ENCODE results near the gene TTLL9.

The TTLL9 gene

DNA sequence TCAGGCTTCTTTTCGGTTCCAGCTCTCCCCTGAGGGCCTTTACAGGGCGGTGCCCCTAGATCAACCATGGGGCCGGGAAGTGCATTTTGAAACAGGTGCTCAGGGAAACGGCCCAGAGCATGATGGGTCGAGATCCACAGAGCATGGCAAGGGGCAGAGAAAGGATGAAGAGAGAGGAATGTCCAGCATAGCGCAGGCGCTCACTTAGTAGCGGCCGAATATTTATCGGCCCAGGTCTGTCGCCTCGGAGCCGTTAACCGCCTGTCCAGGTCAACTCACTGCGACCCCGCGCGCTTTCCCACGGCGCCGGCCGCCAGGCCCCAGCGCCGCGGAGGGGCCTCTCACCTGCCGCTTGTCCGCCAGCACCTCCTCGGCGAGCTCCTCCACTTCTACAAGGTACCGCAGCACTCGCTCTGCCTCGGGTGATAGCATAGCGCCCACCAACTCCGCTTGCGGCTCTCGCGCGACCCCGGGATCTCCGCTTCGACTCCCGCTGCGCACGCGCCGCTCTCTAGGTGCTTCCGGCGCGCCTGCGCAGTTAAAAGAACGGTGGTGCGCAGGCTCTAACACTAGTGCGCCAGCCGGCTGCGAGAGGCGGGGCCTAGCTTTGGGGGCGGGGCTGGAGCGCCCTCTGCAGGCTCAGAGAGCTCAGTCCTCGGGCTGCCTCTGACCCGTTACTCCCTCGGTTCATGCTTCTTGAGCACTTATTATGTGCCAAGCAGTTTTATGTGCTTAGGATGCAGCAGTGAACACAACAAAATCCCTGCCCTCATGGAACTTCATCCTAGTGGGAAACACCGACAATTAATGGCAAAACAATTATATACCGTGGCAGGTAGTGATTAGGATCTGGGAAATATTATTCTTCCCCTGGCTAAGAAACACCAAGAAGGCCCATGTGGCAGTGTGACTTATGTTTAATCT, 81.4 kb downstream of the TTLL9 start, which contains the start of gene PDRG1:
Gene PDRG1, minus strand, starts transcription at position 517 of the 924 bp plus-strand sequence. Its CDS starts 85 bp downstream, at position 432.
- DNase-seq = peak; percentile 96

DNA sequence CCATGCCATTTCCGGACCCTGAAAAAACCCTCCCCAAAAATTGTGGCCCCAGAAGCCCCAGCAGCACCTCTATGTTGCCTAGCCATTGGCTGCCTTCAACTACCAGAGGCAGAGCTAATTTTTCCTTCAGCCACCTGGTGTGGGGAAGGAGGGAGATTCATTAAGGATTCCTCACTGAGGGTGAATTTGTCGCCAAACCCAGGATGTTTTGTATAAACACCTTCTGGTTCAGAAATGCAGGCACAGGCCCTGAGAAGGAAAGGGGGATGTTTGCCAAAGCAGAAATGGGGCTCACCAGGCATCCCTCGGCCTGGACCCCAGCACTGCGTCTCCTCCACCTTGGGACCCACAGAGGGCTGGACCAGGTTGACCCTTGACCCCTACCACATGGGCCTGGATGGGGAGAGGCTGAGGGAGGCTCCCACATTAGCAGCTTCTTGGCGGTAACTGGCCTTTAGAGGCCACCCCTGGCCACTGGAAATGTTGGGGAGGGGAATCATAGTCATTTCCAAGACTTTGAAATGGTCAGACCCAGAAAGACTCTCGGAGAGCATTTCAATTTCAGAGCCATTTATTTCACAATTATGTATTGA, 83.2 kb downstream of the TTLL9 start:
- no peak for DNase-seq

DNA sequence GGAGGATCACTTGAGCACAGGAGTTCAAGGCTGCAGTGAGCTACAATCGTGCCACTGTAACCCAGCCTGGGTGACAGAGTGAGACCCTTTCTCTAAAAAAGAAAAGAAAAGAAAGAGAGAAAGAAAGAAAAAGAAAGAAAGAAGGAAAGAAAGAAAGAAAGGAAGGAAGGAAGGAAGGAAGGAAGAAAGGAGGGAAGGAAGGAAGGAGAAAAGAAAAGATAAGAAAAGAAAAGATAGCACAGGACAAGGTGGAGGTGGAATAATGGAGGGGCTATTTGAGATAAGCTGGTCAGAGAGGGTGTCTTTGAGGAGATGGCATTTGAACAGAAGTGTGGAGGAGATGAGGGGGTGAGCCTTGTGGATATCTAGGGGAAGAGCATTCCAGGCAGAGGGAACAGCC, 84.1 kb downstream of the TTLL9 start:
- DNase-seq = no peak

DNA sequence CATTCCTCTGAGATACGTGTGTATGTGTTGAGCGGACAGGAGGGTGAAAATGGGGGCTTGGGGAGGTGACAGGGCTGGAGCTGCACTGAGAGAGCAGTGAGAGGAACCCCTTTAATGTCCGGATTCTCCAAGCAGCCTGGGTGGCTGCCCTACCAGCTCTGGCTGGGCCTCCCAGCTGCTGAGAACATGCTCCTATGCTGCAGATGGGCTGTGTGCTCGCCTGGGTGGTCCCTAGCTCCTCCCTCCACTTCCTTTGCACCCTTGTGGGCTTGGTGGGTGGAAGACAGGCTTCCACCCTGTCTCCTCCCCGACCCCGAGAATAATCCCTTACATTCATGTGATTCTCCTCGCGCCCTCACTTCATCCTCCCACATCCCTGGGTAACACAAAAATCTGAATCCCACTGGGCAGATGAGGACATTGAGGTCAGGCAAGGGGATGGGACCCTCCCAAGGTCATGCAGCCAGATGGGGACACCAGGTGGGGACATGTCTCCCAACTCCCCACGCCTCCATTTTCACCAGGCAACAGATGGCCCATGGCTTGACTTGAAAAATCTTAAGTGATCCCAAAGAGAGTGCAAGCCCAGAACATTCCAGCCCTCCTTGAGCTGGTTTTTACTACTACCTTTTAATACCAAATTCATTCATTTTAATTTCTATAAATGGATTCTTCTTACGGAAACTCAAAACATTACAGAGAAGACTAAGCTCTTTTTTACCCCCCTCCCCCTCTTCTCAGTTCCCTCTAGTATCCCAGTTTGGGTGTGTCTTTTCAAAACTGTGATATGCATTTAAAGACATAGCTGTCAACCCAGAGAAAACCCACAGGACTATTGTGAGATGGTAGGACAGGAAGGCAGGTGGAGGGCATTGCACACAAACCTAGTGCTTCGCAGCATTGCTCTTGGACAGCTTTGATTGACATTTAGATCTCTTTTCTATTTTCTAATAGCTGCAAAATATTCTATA, 86.4 kb downstream of the TTLL9 start:
- no peak for DNase-seq

DNA sequence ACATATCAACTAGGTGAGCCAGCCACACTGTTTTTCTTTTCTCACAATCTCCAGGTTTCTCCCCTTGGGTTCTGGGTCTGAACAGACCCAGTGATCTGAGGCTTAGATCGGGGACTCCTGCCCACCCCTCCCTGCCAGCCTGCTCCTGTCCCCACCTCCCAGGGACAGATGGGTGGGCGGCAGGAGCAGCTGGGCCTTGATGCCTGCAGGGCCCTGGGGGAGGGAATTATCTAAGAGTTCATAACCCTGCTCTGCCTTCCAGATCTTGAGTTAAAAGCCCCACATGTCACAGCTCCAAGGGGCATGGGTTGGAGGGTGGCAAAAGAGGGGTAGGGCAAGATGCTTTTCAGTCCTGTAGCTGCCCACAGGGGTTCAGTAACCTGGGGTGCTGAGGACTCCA, 92.3 kb downstream of the TTLL9 start:
- no peak for DNase-seq

DNA sequence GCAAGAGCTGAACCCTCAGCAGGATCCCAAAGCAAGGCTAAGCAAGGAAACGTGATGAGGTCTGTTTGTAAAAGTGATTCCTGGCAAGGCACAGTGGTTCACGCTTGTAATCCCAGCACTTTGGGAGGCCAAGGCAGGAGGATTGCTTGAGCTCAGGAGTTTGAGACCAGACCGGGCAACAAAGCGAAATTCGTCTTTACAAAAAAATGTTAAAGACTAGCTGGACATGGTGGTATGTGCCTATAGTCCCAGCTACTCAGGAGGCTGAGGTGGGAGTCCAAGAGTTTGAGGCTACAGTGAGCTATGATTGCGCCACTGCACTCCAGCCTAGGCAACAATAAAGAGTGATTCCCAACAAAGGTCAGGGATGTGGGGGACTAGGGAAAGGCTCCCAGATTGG, 93.5 kb downstream of the TTLL9 start:
- no peak for DNase-seq

DNA sequence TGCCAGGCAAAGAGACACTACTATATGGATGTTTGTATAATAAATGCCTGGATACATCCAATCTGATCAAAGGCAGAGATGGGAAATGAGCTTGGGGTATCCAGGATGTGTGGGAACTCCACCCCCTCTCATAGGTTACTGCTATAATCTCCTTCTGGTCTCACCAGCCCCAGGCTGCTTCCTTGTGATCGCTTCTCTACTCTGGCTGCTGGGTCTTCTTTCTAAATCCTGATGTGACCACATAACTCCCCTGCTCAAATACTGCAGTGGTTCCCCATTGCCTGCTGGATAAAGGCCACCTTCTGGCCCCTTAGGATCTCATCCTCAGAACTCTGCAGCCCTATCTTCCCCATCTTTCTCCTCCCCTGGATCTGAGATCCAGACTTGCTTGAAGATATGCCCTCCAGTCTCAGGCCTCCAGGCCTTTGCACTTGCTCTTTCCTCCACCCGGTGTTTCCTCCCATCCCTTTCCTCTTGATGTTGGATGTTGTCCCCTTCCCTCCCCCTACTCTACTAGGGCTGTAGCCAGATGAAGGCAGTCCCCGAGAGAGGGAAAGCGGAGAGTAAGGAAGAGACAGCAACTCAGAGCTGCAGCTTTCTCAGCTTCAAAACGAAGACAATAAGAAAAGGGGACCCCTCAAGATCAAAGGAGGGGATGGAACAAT, 96.7 kb downstream of the TTLL9 start:
- no peak for DNase-seq

DNA sequence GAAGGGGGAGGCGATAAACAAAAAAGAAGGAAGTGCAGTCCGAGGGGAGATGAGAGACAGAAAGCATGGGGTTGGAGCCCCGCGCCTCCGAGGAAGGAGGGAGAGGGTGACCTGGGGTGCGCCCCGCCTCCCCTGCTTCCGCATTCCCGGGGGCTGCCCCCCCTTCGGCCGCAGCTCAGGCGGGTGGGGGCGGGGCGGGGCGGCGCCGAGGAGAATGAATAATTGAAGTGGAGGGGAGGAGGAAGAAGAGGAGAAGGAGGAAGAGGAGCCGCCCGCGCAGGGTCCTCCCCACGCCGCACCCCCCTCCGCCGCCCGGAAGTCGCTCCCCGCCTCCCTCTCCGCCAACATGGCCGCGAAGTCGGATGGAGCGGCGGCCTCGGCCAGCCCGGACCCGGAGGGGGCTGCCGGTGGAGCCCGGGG, 97.4 kb downstream of the TTLL9 start, which contains the start of gene XKR7:
Gene XKR7, plus strand, starts transcription at position 322 of the 420 bp plus-strand sequence. Its CDS starts 25 bp downstream, at position 347.
- DNase-seq = peak in 1 of 2 donors; percentile 28

DNA sequence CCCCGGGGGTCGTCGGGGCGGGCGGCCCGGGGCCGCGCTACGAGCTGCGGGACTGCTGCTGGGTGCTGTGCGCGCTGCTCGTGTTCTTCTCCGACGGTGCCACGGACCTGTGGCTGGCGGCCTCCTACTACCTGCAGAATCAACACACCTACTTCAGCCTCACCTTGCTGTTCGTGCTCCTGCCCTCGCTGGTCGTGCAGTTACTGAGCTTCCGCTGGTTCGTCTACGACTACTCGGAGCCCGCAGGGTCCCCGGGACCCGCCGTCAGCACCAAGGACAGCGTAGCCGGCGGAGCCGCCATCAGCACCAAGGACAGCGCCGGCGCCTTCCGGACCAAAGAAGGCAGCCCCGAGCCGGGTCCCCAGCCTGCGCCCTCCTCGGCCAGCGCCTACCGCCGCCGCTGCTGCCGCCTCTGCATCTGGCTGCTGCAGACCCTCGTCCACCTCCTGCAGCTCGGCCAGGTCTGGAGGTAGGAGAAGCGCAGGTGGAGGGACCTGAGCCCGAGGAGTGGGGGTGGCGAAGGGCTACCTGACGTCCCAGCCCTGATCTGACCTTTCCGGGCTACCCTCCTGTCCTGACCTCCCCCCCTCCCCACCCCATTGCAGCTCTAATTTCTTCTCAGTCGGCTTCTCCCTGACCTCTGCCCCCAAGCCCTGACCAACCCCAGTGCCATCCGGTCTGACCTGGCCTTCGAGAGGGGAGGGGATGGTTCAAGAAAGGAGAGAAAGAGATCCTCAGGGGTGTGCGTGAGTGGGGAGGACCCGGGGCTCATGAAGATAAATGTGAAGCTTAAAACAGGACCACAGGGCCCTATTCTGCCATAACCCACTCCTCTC, 98.1 kb downstream of the TTLL9 start:
- peak; percentile 76 to 78 for DNase-seq

DNA sequence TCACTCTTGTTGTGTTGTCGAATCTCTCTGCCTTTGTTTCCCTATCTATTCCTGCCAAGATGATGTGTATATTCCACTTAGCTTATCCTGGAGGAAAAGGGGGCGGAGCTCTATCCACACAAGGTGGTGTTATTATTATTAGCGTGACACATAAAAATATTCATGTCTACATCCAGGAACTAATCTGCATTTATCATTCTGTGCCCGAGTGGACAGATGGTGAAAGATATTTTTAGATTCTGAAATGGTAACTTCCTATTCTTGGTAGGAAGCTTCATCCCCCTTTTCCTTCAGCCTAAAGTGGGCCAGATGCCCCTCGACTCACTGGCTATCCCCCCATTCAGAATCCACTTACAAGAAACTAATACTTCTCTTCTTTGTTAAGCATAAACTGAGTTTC, 99.6 kb downstream of the TTLL9 start:
- no peak for DNase-seq

DNA sequence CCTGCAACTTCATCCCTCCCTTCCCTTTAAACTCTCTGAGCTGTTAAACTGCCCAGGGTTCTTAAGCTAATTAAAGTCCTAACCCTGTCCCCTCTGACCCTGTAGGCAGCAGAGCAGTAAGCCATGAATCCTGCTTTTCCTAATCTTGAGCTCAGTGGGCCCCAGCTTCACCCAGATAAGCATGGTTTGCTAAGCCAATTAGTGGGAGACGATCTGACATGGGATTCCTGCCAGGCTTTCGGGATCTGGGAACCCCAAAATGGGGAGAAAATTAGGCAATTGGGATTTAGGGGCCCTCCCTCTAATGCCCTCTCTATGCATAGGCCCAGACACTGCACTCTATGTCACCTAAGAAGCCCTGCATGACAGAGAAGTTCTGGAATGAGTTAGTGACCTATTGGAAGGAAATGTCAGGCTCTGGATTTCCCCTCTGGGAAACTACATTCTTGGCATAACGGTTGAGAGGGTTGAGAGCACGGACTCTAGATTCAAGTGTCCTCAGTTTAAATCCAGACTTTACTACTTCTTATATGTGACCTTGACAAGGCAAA, 102.1 kb downstream of the TTLL9 start:
- no peak for DNase-seq

DNA sequence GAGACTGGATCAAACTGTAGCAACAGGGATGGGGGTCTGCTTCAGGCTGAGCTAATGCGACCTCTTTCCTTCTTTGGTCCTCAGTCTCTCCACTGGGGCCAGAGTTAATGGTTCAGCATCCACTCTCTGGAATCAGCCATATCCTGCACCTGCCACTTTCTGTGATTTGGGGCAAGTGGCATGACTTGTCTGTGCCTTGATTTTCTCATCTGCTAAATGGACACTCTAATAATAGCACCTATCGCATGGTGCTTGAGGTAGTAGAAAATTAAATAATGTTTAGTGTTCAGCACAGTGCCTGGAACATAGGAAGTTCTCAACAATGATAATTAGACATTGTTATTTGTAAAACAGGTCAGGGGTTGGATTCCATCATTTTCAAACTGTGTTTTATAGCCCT, 103.9 kb downstream of the TTLL9 start:
- DNase-seq = no peak

DNA sequence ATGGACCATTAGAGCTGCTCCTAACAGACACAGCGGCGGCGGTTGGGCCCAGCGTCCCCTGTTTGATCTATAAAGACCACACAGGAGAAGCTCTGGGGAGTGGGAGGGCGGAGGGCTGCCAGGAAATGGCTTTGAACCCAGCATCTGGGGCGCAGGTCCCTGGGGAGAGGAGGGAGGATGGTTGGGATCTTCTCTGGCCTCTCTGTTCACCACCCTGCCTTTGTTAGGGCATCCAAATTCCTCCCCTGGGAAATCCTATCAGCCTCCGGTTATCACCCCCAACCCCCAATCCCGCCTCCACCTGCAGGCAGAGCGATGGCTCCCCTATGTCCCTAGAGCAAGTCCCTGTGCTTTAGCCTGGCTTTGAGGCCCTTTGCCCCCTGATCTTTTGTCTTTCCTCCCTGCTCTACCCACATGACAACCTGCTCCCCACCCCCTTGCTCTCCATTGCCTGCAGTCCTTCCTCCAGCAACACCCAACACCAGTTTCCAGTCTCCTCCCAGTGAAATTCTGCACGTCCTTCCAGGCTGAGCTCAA, 104.6 kb downstream of the TTLL9 start:
- no peak for DNase-seq

DNA sequence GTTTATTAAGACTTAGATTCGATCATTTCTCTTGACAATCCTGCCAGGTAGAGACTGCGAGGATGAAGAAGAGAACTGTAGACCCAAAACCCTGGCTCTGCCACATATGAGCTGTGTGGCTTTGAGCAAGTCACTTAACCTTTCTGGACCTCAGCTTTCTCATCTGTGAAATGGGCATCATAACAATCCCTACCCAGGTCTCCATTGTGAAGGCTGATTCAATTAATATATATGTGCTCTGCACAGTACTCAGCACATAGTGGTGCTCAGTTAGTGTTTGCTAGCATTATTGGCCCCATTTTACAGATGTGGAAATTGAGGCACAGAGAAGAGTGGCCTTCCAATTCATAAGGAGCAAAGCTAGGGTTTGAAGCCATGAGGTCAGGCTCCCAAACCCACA, 105.4 kb downstream of the TTLL9 start:
- DNase-seq = no peak

DNA sequence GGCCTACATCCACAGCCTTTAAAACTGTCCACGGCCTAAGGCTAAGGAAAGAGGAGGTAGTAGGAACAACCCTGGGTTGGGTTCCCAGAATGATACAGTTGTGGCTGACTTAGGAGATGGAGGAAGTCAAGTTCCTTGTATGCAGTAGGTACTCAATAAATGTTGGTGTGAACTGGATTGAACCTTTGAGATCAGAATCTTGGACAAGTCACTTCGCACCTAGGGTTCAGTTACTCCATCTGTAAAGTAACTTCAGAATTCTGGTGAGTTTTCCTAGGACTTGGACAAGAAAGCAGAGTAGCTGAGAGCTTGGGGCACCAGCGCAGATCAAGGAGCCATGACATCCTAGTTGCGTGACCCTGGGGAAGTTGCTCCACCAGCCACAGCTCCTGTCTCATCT, 106.6 kb downstream of the TTLL9 start:
- DNase-seq = no peak

DNA sequence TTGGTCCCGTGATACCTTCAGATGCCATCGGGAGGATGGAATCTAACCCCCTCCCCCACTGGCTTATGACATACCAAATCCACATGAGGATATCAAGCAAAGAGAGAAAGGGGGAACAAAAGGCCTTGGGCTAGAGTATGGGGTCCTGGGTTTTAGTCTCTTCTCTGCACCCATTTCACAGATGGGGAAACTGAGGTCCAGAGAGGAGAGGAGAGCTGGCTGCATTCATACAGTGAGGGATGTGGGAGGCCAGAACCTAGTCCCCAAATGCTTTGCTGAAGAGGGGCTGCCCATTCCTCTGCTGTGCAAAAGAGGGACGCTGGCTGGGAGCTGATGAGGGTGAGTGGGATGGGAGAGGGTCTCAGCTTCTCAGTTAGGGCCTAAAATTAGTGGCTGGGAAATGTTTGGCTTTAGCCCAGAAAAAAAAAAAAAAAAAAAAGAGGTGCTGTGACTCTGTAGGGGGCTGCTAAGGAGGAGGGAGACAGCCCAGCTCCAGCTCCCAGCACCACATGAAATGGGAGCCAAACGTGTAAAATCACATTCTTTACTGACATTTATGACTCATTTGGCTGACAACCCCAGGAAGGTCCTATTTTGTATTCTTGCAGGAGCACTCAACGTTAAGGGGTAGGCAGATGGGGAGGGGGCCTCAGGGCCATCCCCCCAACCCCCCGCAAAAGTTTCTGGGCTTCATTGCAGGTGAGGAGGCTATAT, 109.4 kb downstream of the TTLL9 start:
- no peak for DNase-seq

DNA sequence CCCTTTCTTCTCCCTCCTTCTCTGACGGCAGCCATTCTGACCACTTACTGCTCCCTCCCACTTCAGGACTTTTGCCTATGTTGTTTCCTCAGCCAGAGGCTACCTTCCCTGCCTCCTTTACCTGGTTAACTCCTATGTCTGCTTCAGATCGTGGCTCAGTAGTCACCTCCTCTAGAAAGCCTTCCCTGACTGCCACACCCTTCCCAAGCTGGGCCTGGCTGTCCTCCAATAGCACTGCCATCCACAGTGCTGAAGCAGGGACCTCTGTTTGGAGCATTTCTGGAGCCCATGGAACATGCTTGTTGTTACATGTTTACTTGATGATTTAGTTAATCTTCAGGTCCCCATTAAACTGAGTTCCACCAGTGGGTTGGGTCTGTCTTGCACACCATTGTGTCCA, 111.3 kb downstream of the TTLL9 start:
- no peak for DNase-seq

DNA sequence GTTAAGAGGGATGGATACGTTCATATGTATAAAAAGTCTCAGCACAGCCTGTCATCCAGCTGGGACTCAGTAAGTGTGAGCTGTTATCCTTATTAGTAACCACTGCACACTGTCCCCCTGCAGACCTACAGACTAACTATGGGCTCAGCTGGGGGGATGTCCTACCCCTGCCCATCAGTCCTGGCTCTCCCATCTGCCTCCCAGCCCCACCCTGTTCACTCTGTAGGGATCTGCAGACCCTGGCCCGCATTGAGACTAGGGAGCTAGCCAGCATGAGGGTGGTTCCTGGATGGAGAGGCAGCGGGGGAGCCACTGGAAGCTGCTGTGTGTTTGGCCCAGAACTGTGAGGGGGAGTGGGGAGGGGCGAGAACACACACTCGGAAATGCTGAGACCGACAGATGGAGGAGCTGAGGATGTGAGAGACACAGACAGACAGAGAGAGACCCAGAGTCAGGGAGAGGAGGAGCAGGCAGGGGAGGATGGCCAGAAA, 114.6 kb downstream of the TTLL9 start:
- no peak for DNase-seq

DNA sequence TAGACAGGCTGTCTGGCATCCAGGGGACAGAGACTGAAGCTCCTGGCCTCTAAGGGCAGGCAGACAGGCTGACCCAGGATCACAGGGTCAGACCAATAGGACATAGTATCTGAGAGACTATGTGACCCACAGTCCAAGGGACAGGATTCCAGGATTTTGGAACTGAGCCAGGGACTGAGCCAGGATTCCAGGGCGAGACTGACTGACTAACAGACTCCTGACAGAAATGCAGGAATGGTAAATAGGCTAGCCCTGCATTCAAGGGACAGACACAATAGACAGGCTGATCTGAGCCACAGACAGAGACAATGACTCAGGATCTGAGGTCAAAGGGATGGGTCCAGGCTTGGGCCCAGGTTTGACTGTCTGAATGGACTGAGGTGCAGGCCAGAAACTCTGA, 117.3 kb downstream of the TTLL9 start:
- no peak for DNase-seq

DNA sequence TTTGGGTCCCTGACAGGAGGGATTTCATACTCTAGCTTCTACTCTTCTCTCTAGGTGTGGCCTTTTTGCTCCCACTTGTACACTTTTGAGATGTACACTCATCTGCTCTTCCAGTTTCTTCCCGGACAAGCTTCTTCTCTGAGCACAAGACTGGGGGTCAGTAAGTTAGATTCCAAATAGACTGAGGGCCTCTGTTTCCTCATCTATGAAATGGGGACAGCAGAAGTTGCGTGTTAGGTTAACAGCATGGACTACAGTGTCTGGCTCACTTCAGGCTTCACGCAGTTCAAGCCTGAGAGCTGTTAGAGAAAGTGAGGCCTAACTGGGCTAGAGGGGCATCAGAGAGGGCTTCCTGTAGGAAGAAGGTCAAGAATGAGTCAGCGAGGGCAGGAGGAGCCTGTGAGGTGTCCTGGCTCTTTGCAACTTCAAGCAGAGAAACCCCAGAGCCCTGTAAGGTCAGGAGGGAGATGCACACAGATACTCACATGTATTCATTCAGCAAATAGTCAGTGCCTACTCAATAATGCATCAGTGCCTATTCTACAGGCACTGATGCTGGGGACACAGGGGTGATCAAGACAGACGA, 118.1 kb downstream of the TTLL9 start:
- DNase-seq = no peak

Data from CD4-positive, alpha-beta T cell treated with Interleukin-4 for 1 hour (primary cell).